Measurements from ENCODE around the gene ZNF570.
A peak's percentile ranks its signal among the peaks of the same experiment; 100 is the strongest.

Gene ZNF570

GRCh38 chr19:37511186-37511585 lies 42.0 kb downstream of the ZNF570 start:
- H3K27ac Mint-ChIP-seq: no peak overlapping the region
- H3K9me3 Mint-ChIP-seq: peaks cover 5 to 21% of the 10 kb centered on the region in 2 donors
- DNase-seq (no peak), ATAC-seq (replicated peaks) (no peak)
- H3K4me1 Mint-ChIP-seq: no peaks in the 10 kb centered on the region
- no peaks in the 10 kb centered on the region for H3K27me3 Mint-ChIP-seq
- no peak overlapping the region for H3K4me3 Mint-ChIP-seq
- peaks cover 56 to 67% of the 10 kb centered on the region in 2 donors for H3K36me3 Mint-ChIP-seq

GRCh38 chr19:37511821-37512220 lies 42.7 kb downstream of the ZNF570 start:
- Mint-ChIP-seq H3K4me1 (no peaks in the 10 kb centered on the region), H3K36me3 (peaks cover 60 to 73% of the 10 kb centered on the region in 2 donors), H3K27ac (no peak overlapping the region), H3K9me3 (peaks cover 5 to 21% of the 10 kb centered on the region in 2 donors), H3K27me3 (no peaks in the 10 kb centered on the region), H3K4me3 (no peak overlapping the region)
- DNase-seq: no peak
- ATAC-seq (replicated peaks): no peak

GRCh38 chr19:37513397-37513796 lies 44.2 kb downstream of the ZNF570 start:
- Mint-ChIP-seq H3K36me3 (peaks cover 68 to 88% of the 10 kb centered on the region in 2 donors), H3K9me3 (peaks cover 5 to 21% of the 10 kb centered on the region in 2 donors), H3K27me3 (no peaks in the 10 kb centered on the region), H3K27ac (no peak overlapping the region), H3K4me3 (no peak overlapping the region), H3K4me1 (no peaks in the 10 kb centered on the region)
- peak; percentile 36 to 51 for ATAC-seq (replicated peaks)
- DNase-seq: no peak

- H3K36me3 Mint-ChIP-seq: peaks cover 76 to 90% of the 10 kb centered on the region in 2 donors
- no peak overlapping the region for H3K4me3 Mint-ChIP-seq
- ATAC-seq (replicated peaks): peak in 1 of 2 donors; percentile 57
- DNase-seq: no peak
- peaks cover 16 to 21% of the 10 kb centered on the region in 2 donors for H3K9me3 Mint-ChIP-seq
- H3K27me3 Mint-ChIP-seq: no peaks in the 10 kb centered on the region
- peak overlapping the region; percentile 32 for H3K27ac Mint-ChIP-seq
- H3K4me1 Mint-ChIP-seq: no peaks in the 10 kb centered on the region
Measured at GRCh38 chr19:37519890-37520289, 50.7 kb downstream of the ZNF570 start.

- H3K4me3 Mint-ChIP-seq: no peak overlapping the region
- peaks cover 54 to 55% of the 10 kb centered on the region in 2 donors for H3K36me3 Mint-ChIP-seq
- H3K4me1 Mint-ChIP-seq: no peaks in the 10 kb centered on the region
- H3K27ac Mint-ChIP-seq: peak overlapping the region; percentile 17
- ATAC-seq (replicated peaks) (no peak), DNase-seq (no peak)
- no peaks in the 10 kb centered on the region for H3K27me3 Mint-ChIP-seq
- peaks cover 33 to 40% of the 10 kb centered on the region in 2 donors for H3K9me3 Mint-ChIP-seq
Measured at GRCh38 chr19:37537391-37537947, 68.3 kb downstream of the ZNF570 start.

Measured in stimulated activated naive B cell treated with anti-CD40 and anti-IgM and Interleukin-4, amounts not matched to agents 10 μg/mL and 1 μg/mL and 100 μg/mL, for 72 hours (primary cell).